ENCODE data around the gene TRAF3.

The TRAF3 gene

DNA sequence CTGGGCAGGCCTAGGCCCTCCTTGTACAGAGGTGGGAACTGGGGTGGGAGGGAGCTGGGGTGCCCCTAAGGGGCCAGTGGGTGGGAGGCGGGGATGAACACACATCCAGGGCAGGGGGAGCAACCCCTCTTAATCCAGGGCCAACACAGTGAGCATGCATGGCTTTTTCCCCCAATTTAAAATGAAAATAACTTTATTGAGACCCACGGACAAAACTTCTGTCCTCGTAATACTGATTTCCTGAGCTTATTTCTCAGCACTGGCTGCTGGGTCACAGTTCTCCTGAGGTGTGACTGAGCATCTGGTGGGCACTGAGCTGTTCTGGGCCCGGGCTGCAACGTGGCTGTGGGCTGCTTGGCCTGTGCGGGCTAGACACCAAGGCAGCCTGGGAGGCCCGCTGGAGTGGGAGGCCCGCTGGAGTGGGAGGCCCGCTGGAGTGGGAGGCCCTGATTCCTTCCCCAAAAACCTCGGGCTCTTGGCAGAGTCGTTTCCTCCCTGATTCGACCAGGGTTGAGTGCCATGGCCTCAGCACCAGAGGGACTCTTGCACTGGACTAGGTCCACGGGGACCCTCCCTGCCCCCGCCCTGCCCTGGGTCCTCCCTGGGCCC, 24.9 kb upstream of the TRAF3 start:
- no peak for DNase-seq (ENCODE audit: low read depth)
- TF ChIP-seq, protein P1, sequence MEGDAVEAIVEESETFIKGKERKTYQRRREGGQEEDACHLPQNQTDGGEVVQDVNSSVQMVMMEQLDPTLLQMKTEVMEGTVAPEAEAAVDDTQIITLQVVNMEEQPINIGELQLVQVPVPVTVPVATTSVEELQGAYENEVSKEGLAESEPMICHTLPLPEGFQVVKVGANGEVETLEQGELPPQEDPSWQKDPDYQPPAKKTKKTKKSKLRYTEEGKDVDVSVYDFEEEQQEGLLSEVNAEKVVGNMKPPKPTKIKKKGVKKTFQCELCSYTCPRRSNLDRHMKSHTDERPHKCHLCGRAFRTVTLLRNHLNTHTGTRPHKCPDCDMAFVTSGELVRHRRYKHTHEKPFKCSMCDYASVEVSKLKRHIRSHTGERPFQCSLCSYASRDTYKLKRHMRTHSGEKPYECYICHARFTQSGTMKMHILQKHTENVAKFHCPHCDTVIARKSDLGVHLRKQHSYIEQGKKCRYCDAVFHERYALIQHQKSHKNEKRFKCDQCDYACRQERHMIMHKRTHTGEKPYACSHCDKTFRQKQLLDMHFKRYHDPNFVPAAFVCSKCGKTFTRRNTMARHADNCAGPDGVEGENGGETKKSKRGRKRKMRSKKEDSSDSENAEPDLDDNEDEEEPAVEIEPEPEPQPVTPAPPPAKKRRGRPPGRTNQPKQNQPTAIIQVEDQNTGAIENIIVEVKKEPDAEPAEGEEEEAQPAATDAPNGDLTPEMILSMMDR (conservative IDR thresholded peaks at IDR 0.05; ENCODE audit: low read depth, low read length) = no peak
- no peak overlapping the region for H3K4me3 ChIP-seq (ENCODE audit: low read depth, low read length)

DNA sequence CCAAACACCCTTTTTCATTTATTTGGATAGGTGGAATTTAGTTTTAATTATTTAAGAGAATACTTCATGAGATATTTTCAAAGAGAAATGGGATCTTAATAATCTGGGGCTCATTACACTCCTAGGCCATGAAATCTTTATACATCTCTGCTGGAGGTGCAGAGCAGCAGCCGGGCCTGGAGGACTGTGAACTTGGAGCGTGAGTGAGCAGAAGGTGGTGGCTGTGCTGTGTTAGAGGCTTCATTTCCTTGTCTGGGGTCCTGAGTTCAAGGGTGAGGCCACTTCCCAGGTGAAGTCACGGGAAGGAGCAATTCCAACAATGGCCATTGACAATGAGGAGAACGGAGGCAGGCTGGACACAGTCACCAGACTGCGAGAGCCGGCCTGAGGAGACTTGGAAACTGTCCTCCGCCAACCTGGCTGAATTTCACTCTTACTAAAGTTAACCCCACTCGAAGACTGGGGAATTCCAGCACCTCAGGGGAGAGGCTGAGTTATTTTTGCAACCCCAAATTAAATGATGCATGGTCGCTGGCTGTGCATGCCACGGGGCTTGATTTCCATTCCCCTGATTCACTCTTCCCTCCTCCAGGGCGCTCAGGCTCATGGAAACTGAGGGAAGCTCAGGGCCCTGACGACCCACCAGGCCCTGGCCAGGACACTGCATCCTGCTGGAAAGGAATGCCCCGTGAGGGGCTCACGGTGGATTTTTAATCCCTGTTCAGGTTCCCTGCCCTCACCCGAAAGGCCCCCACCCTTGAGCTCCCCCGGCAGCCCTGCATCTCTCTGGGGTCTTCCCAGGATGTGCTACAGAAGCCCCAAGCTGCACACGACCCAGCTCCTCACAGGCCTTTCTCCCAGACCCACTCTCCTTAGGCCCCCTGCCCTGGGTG, 22.6 kb upstream of the TRAF3 start:
- DNase-seq (ENCODE audit: low read depth) = no peak
- TF ChIP-seq, protein P1 (conservative IDR thresholded peaks at IDR 0.05; ENCODE audit: low read depth, low read length) = no peak
- H3K4me3 ChIP-seq (ENCODE audit: low read depth, low read length) = no peak overlapping the region

DNA sequence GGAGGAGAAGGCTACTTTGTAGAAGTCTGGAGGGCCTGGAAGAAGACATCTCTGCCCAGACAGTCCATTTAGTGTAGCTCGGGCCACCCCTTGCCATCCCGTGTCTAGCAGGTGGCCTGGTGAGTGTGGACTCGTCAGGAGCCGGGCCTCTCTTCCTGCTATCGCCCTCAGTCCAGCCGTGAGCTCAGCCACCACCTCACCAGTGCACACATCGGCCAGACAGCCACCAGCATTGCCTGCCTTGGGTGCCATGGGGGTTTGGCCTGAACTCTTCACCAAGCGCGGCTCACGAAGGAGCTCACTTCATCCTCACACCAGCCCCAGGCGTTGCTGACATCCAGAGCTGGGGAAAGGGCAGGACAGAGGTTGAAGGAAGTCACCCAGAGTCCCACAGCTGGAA, 19.6 kb upstream of the TRAF3 start:
- no peak for DNase-seq (ENCODE audit: low read depth)
- no peak overlapping the region for H3K4me3 ChIP-seq (ENCODE audit: low read depth, low read length)
- TF ChIP-seq, protein P1 (conservative IDR thresholded peaks at IDR 0.05; ENCODE audit: low read depth, low read length) = no peak

DNA sequence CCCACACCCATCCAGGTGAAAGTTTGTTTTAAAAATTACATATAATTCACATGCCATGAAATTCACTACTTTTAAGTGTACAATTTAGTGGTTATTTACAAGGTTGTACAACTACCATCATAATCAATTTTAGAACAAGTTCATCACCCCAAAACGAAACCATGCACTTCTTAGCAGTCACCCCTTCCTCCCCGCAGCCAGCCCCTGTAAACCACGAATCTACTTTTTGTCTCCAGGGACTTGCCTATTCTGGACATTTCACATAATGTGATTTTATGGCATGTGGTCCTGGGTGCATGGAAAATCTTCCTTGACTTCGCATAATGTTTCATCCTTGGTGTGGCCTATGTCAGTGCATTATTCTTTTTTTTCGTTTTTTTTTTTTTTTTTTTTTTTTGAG, 19.2 kb upstream of the TRAF3 start:
- H3K4me3 ChIP-seq (ENCODE audit: low read depth, low read length) = no peak overlapping the region
- TF ChIP-seq, protein P1 (conservative IDR thresholded peaks at IDR 0.05; ENCODE audit: low read depth, low read length) = no peak
- no peak for DNase-seq (ENCODE audit: low read depth)

DNA sequence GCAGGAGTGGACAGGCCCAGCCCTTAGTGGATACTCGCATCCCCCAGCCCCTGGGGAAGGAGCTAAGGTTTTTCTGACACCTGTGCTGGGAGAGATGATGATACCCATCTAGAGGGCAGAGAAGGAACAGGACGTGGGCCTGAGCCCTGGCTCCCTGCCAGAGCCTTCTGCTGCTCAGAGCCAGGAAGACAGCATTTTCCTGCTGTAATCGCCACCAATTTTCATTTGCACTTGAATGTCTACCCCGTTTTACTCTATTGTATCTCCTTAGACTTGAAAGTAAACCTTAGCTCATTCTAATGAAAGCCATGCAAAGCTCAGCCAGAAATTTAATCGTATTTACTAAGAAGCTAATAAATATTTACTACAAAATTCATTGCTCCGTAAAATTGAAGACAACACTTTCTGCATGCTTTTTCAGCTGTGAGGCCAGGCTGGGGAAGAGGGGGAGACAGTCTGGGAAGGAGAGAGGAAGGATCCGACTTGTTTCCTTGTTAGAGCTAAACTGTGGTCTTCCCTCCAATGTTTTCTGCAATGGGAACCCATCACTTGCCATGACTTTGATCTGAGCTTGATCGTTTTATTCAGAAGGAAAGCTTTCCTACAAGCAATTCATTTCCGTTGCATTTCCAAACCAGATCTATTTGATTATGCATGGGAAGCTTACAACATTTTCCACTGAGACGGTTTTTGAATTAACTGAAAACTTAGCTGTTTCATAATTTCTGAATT, 17.6 kb upstream of the TRAF3 start:
- H3K4me3 ChIP-seq (ENCODE audit: low read depth, low read length) = no peak overlapping the region
- DNase-seq (ENCODE audit: low read depth) = no peak
- TF ChIP-seq, protein P1 (conservative IDR thresholded peaks at IDR 0.05; ENCODE audit: low read depth, low read length) = no peak

DNA sequence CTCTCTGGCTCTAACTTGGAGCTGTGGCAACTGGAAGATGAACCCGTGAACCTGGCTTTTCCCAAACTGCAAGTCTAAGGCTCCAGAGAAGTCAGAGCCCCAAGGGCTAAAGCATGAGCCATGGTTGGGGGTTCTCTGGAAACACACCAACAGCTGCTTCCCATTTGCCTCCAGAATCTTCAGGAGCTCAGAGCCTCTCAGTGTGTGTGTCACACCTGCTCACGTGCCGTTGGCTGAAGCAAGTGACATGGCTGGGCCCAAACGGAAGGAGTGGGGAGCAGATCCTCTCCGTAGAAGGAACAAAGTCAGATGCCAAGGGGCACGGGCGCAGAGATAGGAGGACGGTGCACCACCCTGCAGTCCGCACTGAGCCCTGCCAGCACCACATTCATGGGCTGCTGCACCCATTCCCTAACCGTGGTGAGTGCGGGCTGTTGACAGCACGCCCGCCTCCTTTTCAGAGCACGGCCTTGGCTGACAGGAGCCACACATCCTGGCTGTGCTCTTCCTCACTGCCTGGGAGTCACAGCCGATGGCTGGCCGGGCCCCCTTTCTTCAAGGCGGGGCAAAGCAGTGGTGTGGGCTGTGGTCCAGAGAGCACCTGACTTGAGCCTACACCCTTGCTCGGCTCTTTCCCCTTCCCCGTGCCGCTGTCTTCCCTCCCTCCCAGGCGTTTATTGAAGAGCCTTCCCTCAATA, 16.6 kb upstream of the TRAF3 start:
- TF ChIP-seq, protein P1 (conservative IDR thresholded peaks at IDR 0.05; ENCODE audit: low read depth, low read length) = no peak

More for the DNA sequence above, 16.6 kb upstream of the TRAF3 start:
- DNase-seq (ENCODE audit: low read depth) = no peak
- H3K4me3 ChIP-seq (ENCODE audit: low read depth, low read length) = no peak overlapping the region
